ENCODE measurements around the gene SIPA1L2.
A peak's percentile ranks its signal among the peaks of the same experiment; 100 is the strongest.

SIPA1L2 gene

DNA sequence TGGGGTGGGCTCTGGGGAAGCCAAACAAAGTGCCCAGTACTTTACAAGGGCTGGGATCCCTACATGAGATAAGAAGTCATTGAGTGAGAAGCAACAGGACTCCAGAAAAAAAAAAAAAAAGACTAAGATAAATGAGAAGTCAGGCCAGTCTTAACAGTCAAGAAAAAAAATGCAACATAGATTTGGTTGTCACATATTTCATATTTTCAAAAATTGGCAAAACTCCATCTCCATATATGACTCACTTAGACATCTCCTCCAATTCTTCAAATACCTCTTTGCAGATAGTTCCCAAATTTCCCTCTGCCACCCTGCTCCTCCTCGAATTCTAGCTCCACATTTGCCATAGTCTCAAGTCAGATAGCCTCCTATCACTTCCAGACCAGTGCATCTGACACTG lies 20.9 kb upstream of the SIPA1L2 start:
- DNase-seq (ENCODE audit: insufficient read length, low spot score) = no peak
- no peak for FAIRE-seq
- TF ChIP-seq POU2F2 (IDR thresholded peaks at IDR 0.05; ENCODE audit: low read depth, low read length) (no peak), TAF1 (IDR thresholded peaks at IDR 0.05; ENCODE audit: low read depth, low read length) (no peak), PAX5 (IDR thresholded peaks at IDR 0.05; ENCODE audit: insufficient read depth, low read length, severe bottlenecking) (no peak), SPI1 (IDR thresholded peaks at IDR 0.05; ENCODE audit: low read depth, low read length) (no peak), POLR2AphosphoS5 (IDR thresholded peaks at IDR 0.05; ENCODE audit: low read depth, low read length) (no peak), POLR2A (IDR thresholded peaks at IDR 0.05; ENCODE audit: low read depth, low read length) (no peak)

GRCh38 chr1:232650418-232650817 lies 20.5 kb upstream of the SIPA1L2 start:
- TF ChIP-seq TAF1 (IDR thresholded peaks at IDR 0.05; ENCODE audit: low read depth, low read length) = no peak
- no peak for TF ChIP-seq POLR2AphosphoS5 (IDR thresholded peaks at IDR 0.05; ENCODE audit: low read depth, low read length)
- no peak for TF ChIP-seq PAX5 (IDR thresholded peaks at IDR 0.05; ENCODE audit: insufficient read depth, low read length, severe bottlenecking)
- TF ChIP-seq SPI1 (IDR thresholded peaks at IDR 0.05; ENCODE audit: low read depth, low read length) = no peak
- no peak for TF ChIP-seq POLR2A (IDR thresholded peaks at IDR 0.05; ENCODE audit: low read depth, low read length)
- no peak for TF ChIP-seq POU2F2 (IDR thresholded peaks at IDR 0.05; ENCODE audit: low read depth, low read length)
- FAIRE-seq = no peak

DNA sequence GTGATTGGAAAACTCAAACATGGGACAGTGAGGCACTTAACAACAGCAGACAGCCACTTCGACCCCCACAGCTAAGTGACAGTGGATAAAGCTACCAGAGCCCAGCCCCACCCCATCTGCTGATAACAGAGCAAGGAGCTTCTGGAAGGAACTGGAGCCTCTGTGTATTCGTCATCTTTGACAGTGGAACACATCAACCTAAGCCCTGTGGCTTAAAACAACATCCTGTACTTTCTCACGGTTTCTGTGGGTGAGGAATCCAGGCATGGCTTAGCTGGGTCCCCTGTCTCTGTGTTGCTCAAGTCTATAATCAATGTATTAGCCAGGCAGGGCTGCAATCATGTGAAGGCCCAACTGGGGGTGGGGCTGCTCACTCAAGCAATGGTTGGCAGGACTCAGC lies 18.4 kb upstream of the SIPA1L2 start:
- TF ChIP-seq POLR2A (IDR thresholded peaks at IDR 0.05; ENCODE audit: low read depth, low read length) = no peak
- no peak for TF ChIP-seq POU2F2 (IDR thresholded peaks at IDR 0.05; ENCODE audit: low read depth, low read length)
- no peak for TF ChIP-seq SPI1 (IDR thresholded peaks at IDR 0.05; ENCODE audit: low read depth, low read length)
- TF ChIP-seq TAF1 (IDR thresholded peaks at IDR 0.05; ENCODE audit: low read depth, low read length) = no peak
- TF ChIP-seq POLR2AphosphoS5 (IDR thresholded peaks at IDR 0.05; ENCODE audit: low read depth, low read length) = no peak
- TF ChIP-seq PAX5 (IDR thresholded peaks at IDR 0.05; ENCODE audit: insufficient read depth, low read length, severe bottlenecking) = no peak
- FAIRE-seq (no peak), DNase-seq (ENCODE audit: insufficient read length, low spot score) (no peak)

More at GRCh38 chr1:232650418-232650817, 20.5 kb upstream of the SIPA1L2 start:
- DNase-seq (ENCODE audit: insufficient read length, low spot score) = no peak

- no peak for FAIRE-seq
- TF ChIP-seq PAX5 (IDR thresholded peaks at IDR 0.05; ENCODE audit: insufficient read depth, low read length, severe bottlenecking) (no peak), POU2F2 (IDR thresholded peaks at IDR 0.05; ENCODE audit: low read depth, low read length) (no peak), SPI1 (IDR thresholded peaks at IDR 0.05; ENCODE audit: low read depth, low read length) (no peak), TAF1 (IDR thresholded peaks at IDR 0.05; ENCODE audit: low read depth, low read length) (no peak), POLR2AphosphoS5 (IDR thresholded peaks at IDR 0.05; ENCODE audit: low read depth, low read length) (no peak), POLR2A (IDR thresholded peaks at IDR 0.05; ENCODE audit: low read depth, low read length) (no peak)
Observed at GRCh38 chr1:232644209-232644608, 14.3 kb upstream of the SIPA1L2 start.

DNA sequence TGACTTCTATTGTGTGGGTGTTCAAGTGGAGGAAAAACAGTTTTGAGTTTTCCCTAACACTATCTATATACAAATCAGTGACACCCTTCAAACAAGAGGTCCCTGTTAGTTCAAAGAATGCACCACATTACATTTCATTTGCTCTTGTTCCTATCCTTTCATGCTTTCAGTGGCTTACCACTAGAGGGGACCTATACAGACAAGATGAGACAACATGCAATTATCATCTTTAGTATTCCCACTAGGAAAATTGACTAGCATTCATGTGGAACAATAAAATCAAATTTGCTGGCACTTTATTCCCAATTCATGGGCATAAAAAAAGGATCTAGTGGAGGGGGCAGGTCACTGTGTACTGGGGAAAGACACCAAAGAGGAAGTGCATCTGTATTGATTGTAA lies 13.3 kb upstream of the SIPA1L2 start:
- TF ChIP-seq POU2F2 (IDR thresholded peaks at IDR 0.05; ENCODE audit: low read depth, low read length) (no peak), POLR2AphosphoS5 (IDR thresholded peaks at IDR 0.05; ENCODE audit: low read depth, low read length) (no peak), PAX5 (IDR thresholded peaks at IDR 0.05; ENCODE audit: insufficient read depth, low read length, severe bottlenecking) (no peak), POLR2A (IDR thresholded peaks at IDR 0.05; ENCODE audit: low read depth, low read length) (no peak), TAF1 (IDR thresholded peaks at IDR 0.05; ENCODE audit: low read depth, low read length) (no peak), SPI1 (IDR thresholded peaks at IDR 0.05; ENCODE audit: low read depth, low read length) (no peak)
- FAIRE-seq (no peak), DNase-seq (ENCODE audit: insufficient read length, low spot score) (no peak)

More at GRCh38 chr1:232644209-232644608, 14.3 kb upstream of the SIPA1L2 start:
- no peak for DNase-seq (ENCODE audit: insufficient read length, low spot score)

GRCh38 chr1:232641507-232641906 lies 11.6 kb upstream of the SIPA1L2 start:
- FAIRE-seq = no peak
- TF ChIP-seq TAF1 (IDR thresholded peaks at IDR 0.05; ENCODE audit: low read depth, low read length) (no peak), POLR2AphosphoS5 (IDR thresholded peaks at IDR 0.05; ENCODE audit: low read depth, low read length) (no peak), POLR2A (IDR thresholded peaks at IDR 0.05; ENCODE audit: low read depth, low read length) (no peak), PAX5 (IDR thresholded peaks at IDR 0.05; ENCODE audit: insufficient read depth, low read length, severe bottlenecking) (no peak)
- DNase-seq (ENCODE audit: insufficient read length, low spot score) = no peak

- no peak for FAIRE-seq
- TF ChIP-seq POU2F2 (IDR thresholded peaks at IDR 0.05; ENCODE audit: low read depth, low read length) (no peak), POLR2A (IDR thresholded peaks at IDR 0.05; ENCODE audit: low read depth, low read length) (no peak), SPI1 (IDR thresholded peaks at IDR 0.05; ENCODE audit: low read depth, low read length) (no peak), POLR2AphosphoS5 (IDR thresholded peaks at IDR 0.05; ENCODE audit: low read depth, low read length) (no peak), TAF1 (IDR thresholded peaks at IDR 0.05; ENCODE audit: low read depth, low read length) (no peak), PAX5 (IDR thresholded peaks at IDR 0.05; ENCODE audit: insufficient read depth, low read length, severe bottlenecking) (no peak)
- DNase-seq (ENCODE audit: insufficient read length, low spot score) = no peak
Observed at GRCh38 chr1:232636799-232637198, 6.9 kb upstream of the SIPA1L2 start.

- TF ChIP-seq POLR2AphosphoS5 (IDR thresholded peaks at IDR 0.05; ENCODE audit: low read depth, low read length) (no peak), POU2F2 (IDR thresholded peaks at IDR 0.05; ENCODE audit: low read depth, low read length) (no peak), PAX5 (IDR thresholded peaks at IDR 0.05; ENCODE audit: insufficient read depth, low read length, severe bottlenecking) (no peak), SPI1 (IDR thresholded peaks at IDR 0.05; ENCODE audit: low read depth, low read length) (no peak), POLR2A (IDR thresholded peaks at IDR 0.05; ENCODE audit: low read depth, low read length) (no peak), TAF1 (IDR thresholded peaks at IDR 0.05; ENCODE audit: low read depth, low read length) (no peak)
- DNase-seq (ENCODE audit: insufficient read length, low spot score) (peak; percentile 24), FAIRE-seq (peak; percentile 61)
Observed at GRCh38 chr1:232635778-232636356, 5.9 kb upstream of the SIPA1L2 start.

DNA sequence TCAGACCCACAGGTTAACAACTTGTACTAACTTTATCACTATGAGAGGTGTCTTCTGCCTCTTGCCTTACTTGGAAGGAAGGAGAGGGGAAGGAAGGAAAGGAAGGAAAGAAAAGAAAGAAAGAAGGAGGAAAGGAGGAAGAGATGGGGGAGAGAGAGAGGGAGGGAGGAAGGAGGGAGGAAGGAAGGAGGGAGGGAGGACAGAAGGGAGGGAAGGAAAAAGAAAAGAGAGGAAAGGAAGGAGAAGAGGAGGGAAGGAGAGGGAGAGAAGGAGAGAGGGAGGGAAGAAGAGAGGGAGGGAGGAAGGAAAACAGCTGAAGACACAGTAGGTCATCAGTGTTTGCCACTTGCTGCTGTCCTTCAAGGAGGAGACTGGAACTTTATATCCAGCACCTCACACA lies 5.3 kb upstream of the SIPA1L2 start:
- DNase-seq (ENCODE audit: insufficient read length, low spot score) (no peak), FAIRE-seq (no peak)
- TF ChIP-seq TAF1 (IDR thresholded peaks at IDR 0.05; ENCODE audit: low read depth, low read length) (no peak), POLR2A (IDR thresholded peaks at IDR 0.05; ENCODE audit: low read depth, low read length) (no peak), POLR2AphosphoS5 (IDR thresholded peaks at IDR 0.05; ENCODE audit: low read depth, low read length) (no peak), POU2F2 (IDR thresholded peaks at IDR 0.05; ENCODE audit: low read depth, low read length) (no peak), SPI1 (IDR thresholded peaks at IDR 0.05; ENCODE audit: low read depth, low read length) (no peak), PAX5 (IDR thresholded peaks at IDR 0.05; ENCODE audit: insufficient read depth, low read length, severe bottlenecking) (no peak)

- no peak for TF ChIP-seq POLR2AphosphoS5 (IDR thresholded peaks at IDR 0.05; ENCODE audit: low read depth, low read length)
- no peak for TF ChIP-seq POLR2A (IDR thresholded peaks at IDR 0.05; ENCODE audit: low read depth, low read length)
- no peak for TF ChIP-seq SPI1 (IDR thresholded peaks at IDR 0.05; ENCODE audit: low read depth, low read length)
- no peak for TF ChIP-seq TAF1 (IDR thresholded peaks at IDR 0.05; ENCODE audit: low read depth, low read length)
- TF ChIP-seq POU2F2 (IDR thresholded peaks at IDR 0.05; ENCODE audit: low read depth, low read length) = no peak
- TF ChIP-seq PAX5 (IDR thresholded peaks at IDR 0.05; ENCODE audit: insufficient read depth, low read length, severe bottlenecking) = no peak
Observed at GRCh38 chr1:232634096-232634495, 4.2 kb upstream of the SIPA1L2 start.

More at GRCh38 chr1:232634096-232634495, 4.2 kb upstream of the SIPA1L2 start:
- DNase-seq (ENCODE audit: insufficient read length, low spot score) (no peak), FAIRE-seq (no peak)

Measured in GM12891 (cell line).